ENCODE data around the gene BBS9. TPM values are rescaled to one million over a fixed set of nuclear protein-coding genes. Genes with fewer than 3 reads are reported as not detected.

Gene BBS9
- total RNA-seq, 6 experiments from 2014 or later, result 3.0 to 8.0 (median 6.6) TPM

DNA sequence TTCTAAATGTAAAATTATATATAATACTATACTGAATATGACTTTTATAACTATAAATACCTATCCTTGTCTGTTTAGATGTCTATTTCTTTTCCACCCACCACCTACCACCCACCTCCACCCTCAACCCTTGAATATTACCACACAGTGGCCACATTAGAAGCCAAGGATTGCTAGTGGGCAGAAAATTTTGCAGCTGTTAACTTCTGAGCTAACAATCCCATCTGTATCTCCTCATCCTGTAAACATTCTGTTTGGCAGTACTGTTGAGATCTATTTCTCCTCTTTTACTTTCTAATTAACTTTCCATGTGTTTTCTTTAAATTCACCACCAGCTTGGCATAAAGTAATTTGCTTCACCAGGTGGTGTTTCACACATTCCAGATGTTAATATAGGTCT lies 494.9 kb downstream of the BBS9 start:
- H3K27me3 ChIP-seq, result no peaks in the 10 kb centered on the region
- no peak overlapping the region for H3K27ac ChIP-seq
- no peak for TF ChIP-seq POLR2A (IDR thresholded peaks at IDR 0.05)
- TF ChIP-seq, protein P1, sequence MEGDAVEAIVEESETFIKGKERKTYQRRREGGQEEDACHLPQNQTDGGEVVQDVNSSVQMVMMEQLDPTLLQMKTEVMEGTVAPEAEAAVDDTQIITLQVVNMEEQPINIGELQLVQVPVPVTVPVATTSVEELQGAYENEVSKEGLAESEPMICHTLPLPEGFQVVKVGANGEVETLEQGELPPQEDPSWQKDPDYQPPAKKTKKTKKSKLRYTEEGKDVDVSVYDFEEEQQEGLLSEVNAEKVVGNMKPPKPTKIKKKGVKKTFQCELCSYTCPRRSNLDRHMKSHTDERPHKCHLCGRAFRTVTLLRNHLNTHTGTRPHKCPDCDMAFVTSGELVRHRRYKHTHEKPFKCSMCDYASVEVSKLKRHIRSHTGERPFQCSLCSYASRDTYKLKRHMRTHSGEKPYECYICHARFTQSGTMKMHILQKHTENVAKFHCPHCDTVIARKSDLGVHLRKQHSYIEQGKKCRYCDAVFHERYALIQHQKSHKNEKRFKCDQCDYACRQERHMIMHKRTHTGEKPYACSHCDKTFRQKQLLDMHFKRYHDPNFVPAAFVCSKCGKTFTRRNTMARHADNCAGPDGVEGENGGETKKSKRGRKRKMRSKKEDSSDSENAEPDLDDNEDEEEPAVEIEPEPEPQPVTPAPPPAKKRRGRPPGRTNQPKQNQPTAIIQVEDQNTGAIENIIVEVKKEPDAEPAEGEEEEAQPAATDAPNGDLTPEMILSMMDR (IDR thresholded peaks at IDR 0.05), result no peak
- no peak overlapping the region for H3K4me3 ChIP-seq
- no peak for DNase-seq
- intact Hi-C loops (cut with DNase I), result no loop called here
- no peak for ATAC-seq
- H3K4me1 ChIP-seq, result no peaks in the 10 kb centered on the region
- no peaks in the 10 kb centered on the region for H3K9me3 ChIP-seq
- no peaks in the 10 kb centered on the region for H3K36me3 ChIP-seq

GRCh38 chr7:33626869-33627268 lies 497.5 kb downstream of the BBS9 start:
- intact Hi-C loops (cut with DNase I), result no loop called here
- Histone ChIP-seq H3K9me3 (no peaks in the 10 kb centered on the region), H3K36me3 (no peaks in the 10 kb centered on the region), H3K27ac (no peak overlapping the region), H3K4me1 (no peaks in the 10 kb centered on the region), H3K4me3 (no peak overlapping the region), H3K27me3 (no peaks in the 10 kb centered on the region)
- DNase-seq (no peak), ATAC-seq (no peak)
- WGBS (ENCODE audit: insufficient coverage, low coverage, low lambda C conversion rate, missing lambda C conversion rate), result 50% methylated on average over 1 of the region's 2 CpGs
- TF ChIP-seq POLR2A (IDR thresholded peaks at IDR 0.05), result no peak
- TF ChIP-seq, protein P1 (IDR thresholded peaks at IDR 0.05), result no peak

GRCh38 chr7:33627741-33628140 lies 498.4 kb downstream of the BBS9 start:
- H3K36me3 ChIP-seq, result no peaks in the 10 kb centered on the region
- ATAC-seq (no peak), DNase-seq (no peak)
- H3K27ac ChIP-seq, result no peak overlapping the region
- no peak for TF ChIP-seq POLR2A (IDR thresholded peaks at IDR 0.05)
- TF ChIP-seq, protein P1 (IDR thresholded peaks at IDR 0.05), result no peak
- WGBS (ENCODE audit: insufficient coverage, low coverage, low lambda C conversion rate, missing lambda C conversion rate), result 65% methylated on average over 3 of the region's 3 CpGs
- no peaks in the 10 kb centered on the region for H3K4me1 ChIP-seq
- intact Hi-C loops (cut with DNase I), result no loop called here
- no peaks in the 10 kb centered on the region for H3K27me3 ChIP-seq
- H3K4me3 ChIP-seq, result no peak overlapping the region
- no peaks in the 10 kb centered on the region for H3K9me3 ChIP-seq

DNA sequence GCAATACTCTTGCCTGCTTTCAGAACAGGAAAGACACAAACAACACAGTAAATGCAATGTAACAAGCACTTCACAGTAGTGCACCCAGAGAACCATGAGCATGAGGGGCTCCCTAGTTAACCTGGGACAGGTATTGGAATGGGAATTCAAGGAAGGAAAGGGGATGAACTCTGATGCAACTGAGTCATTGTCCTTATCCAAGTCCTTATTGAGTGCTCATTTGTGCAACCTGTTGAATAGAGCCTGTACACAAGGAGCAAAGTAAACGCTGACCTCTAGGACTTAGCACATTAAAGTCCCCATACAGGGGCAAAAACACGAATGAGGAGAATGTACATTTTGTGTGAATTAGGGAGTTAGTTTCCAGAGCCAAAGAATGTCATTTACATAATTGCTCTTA lies 499.5 kb downstream of the BBS9 start:
- H3K4me1 ChIP-seq, result no peaks in the 10 kb centered on the region
- intact Hi-C loops (cut with DNase I), result no loop called here
- ATAC-seq (no peak), DNase-seq (no peak)
- TF ChIP-seq, protein P1 (IDR thresholded peaks at IDR 0.05), result no peak
- TF ChIP-seq POLR2A (IDR thresholded peaks at IDR 0.05), result no peak
- H3K27me3 ChIP-seq, result no peaks in the 10 kb centered on the region
- WGBS (ENCODE audit: insufficient coverage, low coverage, low lambda C conversion rate, missing lambda C conversion rate), result 77% methylated on average over 2 of the region's 2 CpGs
- no peak overlapping the region for H3K27ac ChIP-seq
- H3K36me3 ChIP-seq, result no peaks in the 10 kb centered on the region
- no peak overlapping the region for H3K4me3 ChIP-seq
- no peaks in the 10 kb centered on the region for H3K9me3 ChIP-seq

GRCh38 chr7:33630359-33630758 lies 501.0 kb downstream of the BBS9 start:
- intact Hi-C loops (cut with DNase I), result no loop called here
- no peaks in the 10 kb centered on the region for H3K9me3 ChIP-seq
- H3K36me3 ChIP-seq, result no peaks in the 10 kb centered on the region
- TF ChIP-seq, protein P1 (IDR thresholded peaks at IDR 0.05), result no peak
- TF ChIP-seq POLR2A (IDR thresholded peaks at IDR 0.05), result no peak
- WGBS (ENCODE audit: insufficient coverage, low coverage, low lambda C conversion rate, missing lambda C conversion rate), result 93% methylated on average over 4 of the region's 4 CpGs
- no peak overlapping the region for H3K4me3 ChIP-seq
- no peak for ATAC-seq
- H3K27me3 ChIP-seq, result no peaks in the 10 kb centered on the region
- no peak overlapping the region for H3K27ac ChIP-seq
- H3K4me1 ChIP-seq, result no peaks in the 10 kb centered on the region
- no peak for DNase-seq

Measured in right lobe of liver (tissue), 6 donors.